Activated B cell treated with CpG ODN at 0.5 μM for 24 hours (primary cell): ENCODE data around the gene SMIM11. TPM values are rescaled to one million over a fixed set of nuclear protein-coding genes. Genes with fewer than 3 reads are reported as not detected.
"Not testable (repeated sequence)": the region's sequence is repeated elsewhere in the genome, so short reads cannot be mapped to it uniquely, and the experiment has no call there.

ENCODE experiments used
- ATAC-seq: fragments of 200-7000 bp; cut with Tn5 transposase; one replicate; pipeline ENCODE4 v1.10.0; 2021; ENCODE audit warnings: low read depth, mild to moderate bottlenecking, moderate library complexity
- CTCF ChIA-PET: fragments of 350-600 bp; sonication (Branson Sonifier 250); formaldehyde crosslinking; loops from one replicate; lab custom pipeline; 2021; ENCODE audit warnings: antibody characterized with exemption; lab: Charles Lee
- POLR2A ChIA-PET: fragments of 350-600 bp; sonication (Branson Sonifier 250); formaldehyde crosslinking; loops from one replicate; lab custom pipeline; 2021; ENCODE audit warnings: antibody characterized with exemption; lab: Charles Lee
- DNase-seq: peaks from one replicate; pipeline ENCODE4 v3.0.0; 2022
- H3K27ac Mint-ChIP-seq: one replicate; pipeline ENCODE4 v1.8.0; 2020; ENCODE audit warnings: mixed read lengths
- H3K27me3 Mint-ChIP-seq: one replicate; pipeline ENCODE4 v1.8.0; 2021; ENCODE audit warnings: mixed read lengths
- H3K36me3 Mint-ChIP-seq: one replicate; pipeline ENCODE4 v1.8.0; 2021; ENCODE audit warnings: low read depth, mixed read lengths
- H3K4me1 Mint-ChIP-seq: one replicate; pipeline ENCODE4 v1.8.0; 2021; ENCODE audit warnings: mixed read lengths
- H3K4me3 Mint-ChIP-seq: one replicate; pipeline ENCODE4 v1.8.0; 2020; ENCODE audit warnings: mild to moderate bottlenecking, mixed read lengths
- H3K9me3 Mint-ChIP-seq: one replicate; pipeline ENCODE4 v1.8.0; 2020; ENCODE audit warnings: mixed read lengths
- intact Hi-C: fragments of 100-400 bp; cut with micrococcal nuclease; formaldehyde crosslinking; loops from one replicate; pipeline ENCODE4 v1.15.1; 2024
- total RNA-seq: library from RNA; stranded (reverse); gene quantifications from 2 replicates; pipeline ENCODE4 v1.2.3, GENCODE V29; 2022
- TF ChIP-seq, protein P1 (sequence below): fragments of 200-600 bp; IDR thresholded peaks from one replicate; pipeline ENCODE4 v1.8.0; 2022; ENCODE audit warnings: antibody characterized with exemption, mild to moderate bottlenecking

Gene SMIM11, protein sequence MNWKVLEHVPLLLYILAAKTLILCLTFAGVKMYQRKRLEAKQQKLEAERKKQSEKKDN
- total RNA-seq = 3.8 and 4.3 TPM in 2 replicates

DNA sequence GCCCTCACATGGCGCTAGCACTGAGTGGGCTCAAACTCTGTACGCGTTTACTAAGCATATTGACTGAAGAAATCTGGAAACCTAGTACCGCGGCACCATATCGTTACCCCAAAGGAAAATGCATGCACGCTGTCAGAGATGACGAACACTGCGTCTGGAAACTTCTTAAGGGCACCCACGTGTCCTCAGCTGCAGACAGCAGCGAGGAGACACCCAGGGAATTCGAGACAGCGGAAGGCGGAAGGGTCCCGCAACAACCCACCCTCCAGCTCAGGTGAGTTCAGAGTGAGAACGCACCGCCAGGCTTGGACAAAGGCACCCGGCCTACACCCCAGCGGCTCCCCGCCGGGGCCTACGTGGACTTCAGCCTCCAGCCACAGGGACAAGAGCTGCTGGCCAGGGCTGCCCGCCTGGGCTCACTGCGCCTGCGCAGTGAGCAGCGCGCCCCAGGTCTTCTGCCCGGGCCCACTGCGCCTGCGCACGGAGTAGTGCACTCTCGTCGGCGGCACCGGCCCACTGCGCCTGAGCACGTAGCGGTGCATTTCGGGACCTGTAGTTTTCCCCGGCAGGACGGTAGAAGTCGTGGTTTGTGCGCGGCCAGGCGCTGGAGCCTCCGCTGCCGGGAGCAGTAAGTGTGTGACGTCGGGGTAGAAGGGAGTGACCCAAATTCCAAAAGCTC, at the start of gene SMIM11:
SMIM11 (plus strand) TSS at position 568 of the 679 bp plus-strand sequence. CDS start 3,998 bp downstream, outside the sequence.
- intact Hi-C loops, H3K36me3 Mint-ChIP-seq: not testable (repeated sequence)

GRCh38 chr21:34330055-34330454, 45.3 kb upstream of the SMIM11 start:
- intact Hi-C loops = no loop called here
- DNase-seq (no peak), ATAC-seq (no peak)
- Mint-ChIP-seq H3K27me3 (peaks cover 8% of the 10 kb centered on the region), H3K27ac (no peak overlapping the region), H3K9me3 (peaks cover 8% of the 10 kb centered on the region), H3K4me3 (no peak overlapping the region), H3K36me3 (no peaks in the 10 kb centered on the region), H3K4me1 (no peaks in the 10 kb centered on the region)
- TF ChIP-seq, protein P1, sequence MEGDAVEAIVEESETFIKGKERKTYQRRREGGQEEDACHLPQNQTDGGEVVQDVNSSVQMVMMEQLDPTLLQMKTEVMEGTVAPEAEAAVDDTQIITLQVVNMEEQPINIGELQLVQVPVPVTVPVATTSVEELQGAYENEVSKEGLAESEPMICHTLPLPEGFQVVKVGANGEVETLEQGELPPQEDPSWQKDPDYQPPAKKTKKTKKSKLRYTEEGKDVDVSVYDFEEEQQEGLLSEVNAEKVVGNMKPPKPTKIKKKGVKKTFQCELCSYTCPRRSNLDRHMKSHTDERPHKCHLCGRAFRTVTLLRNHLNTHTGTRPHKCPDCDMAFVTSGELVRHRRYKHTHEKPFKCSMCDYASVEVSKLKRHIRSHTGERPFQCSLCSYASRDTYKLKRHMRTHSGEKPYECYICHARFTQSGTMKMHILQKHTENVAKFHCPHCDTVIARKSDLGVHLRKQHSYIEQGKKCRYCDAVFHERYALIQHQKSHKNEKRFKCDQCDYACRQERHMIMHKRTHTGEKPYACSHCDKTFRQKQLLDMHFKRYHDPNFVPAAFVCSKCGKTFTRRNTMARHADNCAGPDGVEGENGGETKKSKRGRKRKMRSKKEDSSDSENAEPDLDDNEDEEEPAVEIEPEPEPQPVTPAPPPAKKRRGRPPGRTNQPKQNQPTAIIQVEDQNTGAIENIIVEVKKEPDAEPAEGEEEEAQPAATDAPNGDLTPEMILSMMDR = no peak
- ChIA-PET CTCF (interaction anchor here (1.2 kb wide), 1 partner anchor 18 kb away, joined by 3 read pairs; no protein-coding TSS in a partner anchor), POLR2A (no interaction called here)

More for the DNA sequence above, at the start of gene SMIM11:
- CTCF ChIA-PET, DNase-seq, H3K27me3 Mint-ChIP-seq, H3K9me3 Mint-ChIP-seq, H3K27ac Mint-ChIP-seq, H3K4me1 Mint-ChIP-seq, POLR2A ChIA-PET, H3K4me3 Mint-ChIP-seq: not testable (repeated sequence)
- peak; percentile 99 for ATAC-seq

- H3K27ac Mint-ChIP-seq = no peak overlapping the region
- H3K36me3 Mint-ChIP-seq = no peaks in the 10 kb centered on the region
Observed at GRCh38 chr21:34331726-34332125, 43.6 kb upstream of the SMIM11 start.

DNA sequence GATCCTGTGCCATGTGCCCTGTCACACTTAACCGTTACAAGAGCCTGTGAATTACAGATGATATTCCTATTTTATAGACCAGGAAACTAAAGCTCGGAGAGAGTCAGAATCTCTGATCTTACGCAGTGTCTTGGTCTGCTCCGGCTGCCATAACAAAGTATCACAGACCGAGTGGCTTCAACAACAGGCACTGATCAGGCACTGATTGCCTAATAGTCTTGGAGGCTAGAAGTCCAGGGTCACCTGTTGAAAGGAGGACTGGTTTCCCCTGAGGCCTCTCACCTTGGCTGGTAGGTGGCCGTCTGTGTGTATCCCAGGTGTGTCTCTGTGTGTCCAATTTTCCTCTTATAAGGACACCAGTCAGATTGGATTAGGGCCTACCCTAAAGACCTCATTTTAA, 43.0 kb upstream of the SMIM11 start:
- no peak for ATAC-seq
- CTCF ChIA-PET = no interaction called here
- TF ChIP-seq, protein P1 = no peak
- POLR2A ChIA-PET = no interaction called here
- H3K4me1 Mint-ChIP-seq = no peaks in the 10 kb centered on the region
- intact Hi-C loops = no loop called here
- H3K27me3 Mint-ChIP-seq = peaks cover 8% of the 10 kb centered on the region
- H3K27ac Mint-ChIP-seq = no peak overlapping the region
- peaks cover 8% of the 10 kb centered on the region for H3K9me3 Mint-ChIP-seq
- DNase-seq = no peak
- H3K36me3 Mint-ChIP-seq = no peaks in the 10 kb centered on the region
- H3K4me3 Mint-ChIP-seq = no peak overlapping the region

More at GRCh38 chr21:34331726-34332125, 43.6 kb upstream of the SMIM11 start:
- CTCF ChIA-PET = no interaction called here
- DNase-seq = no peak
- intact Hi-C loops = no loop called here
- peaks cover 8% of the 10 kb centered on the region for H3K27me3 Mint-ChIP-seq
- H3K4me1 Mint-ChIP-seq = no peaks in the 10 kb centered on the region
- ATAC-seq = no peak
- H3K9me3 Mint-ChIP-seq = peaks cover 8% of the 10 kb centered on the region
- no peak overlapping the region for H3K4me3 Mint-ChIP-seq
- POLR2A ChIA-PET = no interaction called here
- TF ChIP-seq, protein P1 = no peak

DNA sequence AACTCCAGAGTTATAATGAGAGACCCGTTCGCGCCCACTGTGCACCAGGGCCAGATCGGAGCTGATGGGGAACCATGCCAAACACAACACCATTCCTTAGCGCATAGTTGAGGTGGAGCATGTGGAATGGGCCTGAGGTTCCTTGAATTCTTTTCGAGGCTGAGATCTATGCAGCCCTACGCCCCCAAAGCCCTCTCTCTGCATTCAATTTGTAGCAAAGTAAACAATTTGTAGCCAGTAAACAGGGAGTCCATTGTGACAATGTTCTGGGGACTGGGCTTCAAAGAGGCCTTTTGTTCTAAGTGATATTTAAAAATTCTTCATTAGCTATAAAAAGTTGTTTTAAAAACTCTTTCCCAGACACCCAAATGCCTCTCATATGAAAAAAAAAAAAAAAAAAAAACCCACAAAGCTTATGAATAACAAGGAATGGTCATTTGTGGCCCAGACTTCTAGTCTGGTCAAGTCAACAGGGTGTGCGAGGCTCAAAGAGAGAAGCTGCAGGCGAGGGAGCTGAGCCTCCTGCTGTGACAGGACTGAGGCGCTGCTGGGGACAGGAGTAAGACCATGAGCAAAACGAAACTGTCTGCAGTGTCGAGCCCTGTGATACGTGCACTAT, 42.1 kb upstream of the SMIM11 start:
- Mint-ChIP-seq H3K9me3 (peaks cover 8% of the 10 kb centered on the region), H3K27ac (no peak overlapping the region), H3K36me3 (no peaks in the 10 kb centered on the region), H3K4me1 (no peaks in the 10 kb centered on the region), H3K4me3 (no peak overlapping the region), H3K27me3 (peaks cover 13% of the 10 kb centered on the region)
- no peak for ATAC-seq
- intact Hi-C loops = no loop called here
- ChIA-PET POLR2A (no interaction called here), CTCF (interaction anchor here (1.2 to 1.4 kb wide), 2 partner anchors 15 to 409 kb away, joined by 3 to 6 read pairs; no protein-coding TSS in a partner anchor)
- no peak for DNase-seq
- TF ChIP-seq, protein P1 = no peak
